KOPT-K1 (cell line): Measurements from ENCODE around the gene PUM2.

ENCODE experiments used
- H3K27ac ChIP-seq: fragments of 200-600 bp; sonication (generic); 2 replicates; pipeline ENCODE4 v1.5.1; 2016; ENCODE audit warnings: antibody characterized with exemption, mild to moderate bottlenecking, low read depth, low read length; ENCODE audit not compliant: poor library complexity, severe bottlenecking
- H3K36me3 ChIP-seq: fragments of 200-600 bp; sonication (generic); 2 replicates; pipeline ENCODE4 v1.5.1; 2017; ENCODE audit warnings: antibody characterized with exemption, mild to moderate bottlenecking, low read length, moderate library complexity; ENCODE audit not compliant: insufficient read depth
- H3K9me3 ChIP-seq: fragments of 200-600 bp; sonication (generic); 2 replicates; pipeline ENCODE4 v1.5.1; 2017; ENCODE audit warnings: antibody characterized with exemption, low read length, mild to moderate bottlenecking; ENCODE audit not compliant: insufficient read depth, poor library complexity, severe bottlenecking

Gene PUM2

GRCh38 chr2:20334605-20335203 is 15.9 kb downstream of the PUM2 start:
- Histone ChIP-seq H3K9me3 (peaks cover 31% of the 10 kb centered on the region), H3K27ac (no peak overlapping the region), H3K36me3 (peaks cover 57% of the 10 kb centered on the region)

- H3K36me3 ChIP-seq, result peaks cover 58% of the 10 kb centered on the region
- H3K27ac ChIP-seq, result no peak overlapping the region
Observed at GRCh38 chr2:20333738-20334137, 16.9 kb downstream of the PUM2 start.

GRCh38 chr2:20330192-20330591 is 20.5 kb downstream of the PUM2 start:
- no peak overlapping the region for H3K27ac ChIP-seq
- H3K9me3 ChIP-seq, result peaks cover 31% of the 10 kb centered on the region
- peaks cover 85% of the 10 kb centered on the region for H3K36me3 ChIP-seq

More at GRCh38 chr2:20333738-20334137, 16.9 kb downstream of the PUM2 start:
- H3K9me3 ChIP-seq, result peaks cover 31% of the 10 kb centered on the region

GRCh38 chr2:20327370-20327769 is 23.3 kb downstream of the PUM2 start:
- Histone ChIP-seq H3K36me3 (peaks cover 98% of the 10 kb centered on the region), H3K27ac (no peak overlapping the region), H3K9me3 (peaks cover 19% of the 10 kb centered on the region)

GRCh38 chr2:20326163-20326780 is 24.4 kb downstream of the PUM2 start:
- Histone ChIP-seq H3K27ac (no peak overlapping the region), H3K9me3 (peaks cover 8% of the 10 kb centered on the region), H3K36me3 (peaks cover 98% of the 10 kb centered on the region)

- H3K9me3 ChIP-seq, result no peaks in the 10 kb centered on the region
- H3K27ac ChIP-seq, result no peak overlapping the region
- peaks cover 96% of the 10 kb centered on the region for H3K36me3 ChIP-seq
Observed at GRCh38 chr2:20322527-20323300, 27.9 kb downstream of the PUM2 start.

- Histone ChIP-seq H3K36me3 (peaks cover 94% of the 10 kb centered on the region), H3K27ac (no peak overlapping the region), H3K9me3 (no peaks in the 10 kb centered on the region)
Observed at GRCh38 chr2:20317690-20318089, 33.0 kb downstream of the PUM2 start.

- Histone ChIP-seq H3K36me3 (peaks cover 94% of the 10 kb centered on the region), H3K27ac (no peak overlapping the region), H3K9me3 (no peaks in the 10 kb centered on the region)
Observed at GRCh38 chr2:20317197-20317596, 33.4 kb downstream of the PUM2 start.

GRCh38 chr2:20314562-20315501 is 35.8 kb downstream of the PUM2 start:
- peaks cover 97% of the 10 kb centered on the region for H3K36me3 ChIP-seq
- H3K27ac ChIP-seq, result no peak overlapping the region
- no peaks in the 10 kb centered on the region for H3K9me3 ChIP-seq

- H3K9me3 ChIP-seq, result no peaks in the 10 kb centered on the region
- peaks cover 97% of the 10 kb centered on the region for H3K36me3 ChIP-seq
Observed at GRCh38 chr2:20313659-20314058, 37.0 kb downstream of the PUM2 start.

GRCh38 chr2:20309001-20309400 is 41.6 kb downstream of the PUM2 start:
- H3K9me3 ChIP-seq, result no peaks in the 10 kb centered on the region
- H3K27ac ChIP-seq, result no peak overlapping the region
- peaks cover 98% of the 10 kb centered on the region for H3K36me3 ChIP-seq

More at GRCh38 chr2:20313659-20314058, 37.0 kb downstream of the PUM2 start:
- no peak overlapping the region for H3K27ac ChIP-seq

- Histone ChIP-seq H3K9me3 (no peaks in the 10 kb centered on the region), H3K36me3 (peaks cover 100% of the 10 kb centered on the region), H3K27ac (no peak overlapping the region)
Observed at GRCh38 chr2:20307311-20307710, 43.3 kb downstream of the PUM2 start.

- Histone ChIP-seq H3K36me3 (peaks cover 98% of the 10 kb centered on the region), H3K9me3 (no peaks in the 10 kb centered on the region), H3K27ac (no peak overlapping the region)
Observed at GRCh38 chr2:20304411-20304810, 46.2 kb downstream of the PUM2 start.

GRCh38 chr2:20303966-20304365 is 46.7 kb downstream of the PUM2 start:
- Histone ChIP-seq H3K27ac (no peak overlapping the region), H3K36me3 (peaks cover 98% of the 10 kb centered on the region), H3K9me3 (no peaks in the 10 kb centered on the region)

GRCh38 chr2:20302019-20302418 is 48.6 kb downstream of the PUM2 start:
- Histone ChIP-seq H3K27ac (no peak overlapping the region), H3K36me3 (peaks cover 98% of the 10 kb centered on the region), H3K9me3 (no peaks in the 10 kb centered on the region)
